D721Med (cell line): ENCODE results near the gene BCAS3.

Source experiments
- DNase-seq: peaks from one replicate; pipeline ENCODE4 v3.0.0; 2011; ENCODE audit warnings: low spot score; ENCODE audit not compliant: insufficient read length
- FAIRE-seq: peaks from 2 replicates; lab custom pipeline; 2011; peaks lifted over from hg19 to GRCh38; lab: Jason Lieb, UNC
- TF ChIP-seq, protein P1 (sequence below): IDR thresholded peaks from 2 replicates; pipeline ENCODE4 v1.5.1; 2012; ENCODE audit warnings: mild to moderate bottlenecking, control low read depth; ENCODE audit not compliant: insufficient read depth; ENCODE audit errors: missing control alignments

The BCAS3 gene

DNA sequence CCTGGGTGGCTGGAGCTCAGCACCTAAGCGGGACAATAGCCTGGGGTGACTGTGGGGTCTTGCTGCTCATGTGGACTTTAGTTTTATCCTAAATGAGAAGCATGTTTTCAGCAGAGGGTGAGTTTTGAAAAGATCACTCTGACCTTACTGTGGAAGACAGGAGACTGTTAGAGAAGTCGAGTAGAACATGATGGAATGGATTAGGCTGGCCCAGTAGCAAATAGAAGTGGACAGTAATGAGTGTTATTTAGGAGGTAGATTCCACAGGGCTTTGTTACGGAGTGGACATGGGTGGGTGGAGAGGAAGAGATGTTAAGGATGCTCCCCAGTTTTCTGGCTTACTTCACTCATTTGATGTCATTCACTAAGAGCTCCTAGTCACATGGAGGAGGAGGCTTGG lies 648.7 kb downstream of the BCAS3 start:
- TF ChIP-seq, protein P1, sequence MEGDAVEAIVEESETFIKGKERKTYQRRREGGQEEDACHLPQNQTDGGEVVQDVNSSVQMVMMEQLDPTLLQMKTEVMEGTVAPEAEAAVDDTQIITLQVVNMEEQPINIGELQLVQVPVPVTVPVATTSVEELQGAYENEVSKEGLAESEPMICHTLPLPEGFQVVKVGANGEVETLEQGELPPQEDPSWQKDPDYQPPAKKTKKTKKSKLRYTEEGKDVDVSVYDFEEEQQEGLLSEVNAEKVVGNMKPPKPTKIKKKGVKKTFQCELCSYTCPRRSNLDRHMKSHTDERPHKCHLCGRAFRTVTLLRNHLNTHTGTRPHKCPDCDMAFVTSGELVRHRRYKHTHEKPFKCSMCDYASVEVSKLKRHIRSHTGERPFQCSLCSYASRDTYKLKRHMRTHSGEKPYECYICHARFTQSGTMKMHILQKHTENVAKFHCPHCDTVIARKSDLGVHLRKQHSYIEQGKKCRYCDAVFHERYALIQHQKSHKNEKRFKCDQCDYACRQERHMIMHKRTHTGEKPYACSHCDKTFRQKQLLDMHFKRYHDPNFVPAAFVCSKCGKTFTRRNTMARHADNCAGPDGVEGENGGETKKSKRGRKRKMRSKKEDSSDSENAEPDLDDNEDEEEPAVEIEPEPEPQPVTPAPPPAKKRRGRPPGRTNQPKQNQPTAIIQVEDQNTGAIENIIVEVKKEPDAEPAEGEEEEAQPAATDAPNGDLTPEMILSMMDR = no peak
- FAIRE-seq (no peak), DNase-seq (no peak)

DNA sequence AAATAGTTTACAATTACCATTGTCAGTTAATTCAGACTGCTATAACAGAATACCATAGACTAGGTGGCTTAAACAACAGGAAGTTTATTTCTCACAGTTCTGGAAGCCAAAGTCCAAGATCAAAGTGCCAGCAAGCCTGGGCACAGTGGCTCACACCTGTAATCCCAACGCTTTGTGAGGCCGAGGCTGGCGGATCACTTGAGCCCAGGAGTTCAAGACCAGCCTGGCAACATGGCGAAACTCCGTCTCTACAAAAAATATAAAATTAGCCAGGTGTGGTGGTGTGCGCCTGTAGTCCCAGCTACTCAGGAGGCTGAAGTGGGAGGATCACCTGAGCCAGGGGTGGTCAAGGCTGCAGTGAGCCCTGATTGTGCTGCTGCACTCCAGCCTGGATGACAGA lies 650.7 kb downstream of the BCAS3 start:
- TF ChIP-seq, protein P1 = no peak
- FAIRE-seq = no peak
- DNase-seq = no peak

DNA sequence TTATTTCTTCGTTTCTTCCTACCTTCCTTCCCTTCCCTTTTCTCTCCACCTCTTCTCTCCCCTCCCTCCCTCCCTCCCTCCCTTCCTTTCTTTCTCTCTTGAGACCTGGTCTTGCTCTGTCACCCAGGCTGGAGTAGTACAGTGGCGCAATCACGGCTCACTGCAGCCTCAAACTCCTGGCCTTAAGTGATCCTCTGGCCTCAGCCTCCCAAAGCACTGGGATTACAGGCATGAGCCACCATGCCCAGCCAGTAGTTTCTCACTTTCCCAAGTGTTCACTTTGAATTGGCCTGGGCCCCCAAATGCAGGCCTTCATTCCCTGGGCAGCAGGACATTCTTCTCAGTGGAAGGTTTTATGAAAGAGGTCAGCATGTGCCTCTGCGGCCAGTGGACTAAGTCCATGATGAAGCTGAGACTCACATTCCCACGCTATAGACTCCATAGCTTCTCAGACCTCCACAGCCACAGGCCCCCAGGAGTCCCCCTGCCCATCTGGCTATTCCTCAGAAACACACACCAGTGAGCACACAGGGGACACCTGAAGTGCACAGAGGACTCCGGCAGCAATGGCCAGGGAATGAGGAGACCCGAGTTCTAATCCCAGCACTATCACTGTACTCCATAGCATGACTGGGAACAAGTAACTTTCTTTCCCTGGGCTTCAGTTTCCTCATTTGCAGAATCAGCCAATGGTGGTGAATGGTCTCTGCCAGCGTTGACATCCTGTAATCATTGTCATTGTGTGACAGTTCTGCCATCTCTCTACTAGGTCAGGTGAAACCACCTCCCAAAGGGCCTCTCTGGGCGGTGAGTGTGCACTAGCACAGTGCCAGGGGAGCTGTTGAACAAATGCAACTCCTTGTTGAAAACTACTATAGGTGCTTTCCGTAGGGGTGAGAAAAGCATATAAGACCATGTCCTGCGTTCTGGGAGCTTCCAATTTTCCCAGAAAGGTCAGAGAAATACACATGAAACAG lies 652.8 kb downstream of the BCAS3 start:
- no peak for DNase-seq
- TF ChIP-seq, protein P1 = no peak
- FAIRE-seq = no peak

DNA sequence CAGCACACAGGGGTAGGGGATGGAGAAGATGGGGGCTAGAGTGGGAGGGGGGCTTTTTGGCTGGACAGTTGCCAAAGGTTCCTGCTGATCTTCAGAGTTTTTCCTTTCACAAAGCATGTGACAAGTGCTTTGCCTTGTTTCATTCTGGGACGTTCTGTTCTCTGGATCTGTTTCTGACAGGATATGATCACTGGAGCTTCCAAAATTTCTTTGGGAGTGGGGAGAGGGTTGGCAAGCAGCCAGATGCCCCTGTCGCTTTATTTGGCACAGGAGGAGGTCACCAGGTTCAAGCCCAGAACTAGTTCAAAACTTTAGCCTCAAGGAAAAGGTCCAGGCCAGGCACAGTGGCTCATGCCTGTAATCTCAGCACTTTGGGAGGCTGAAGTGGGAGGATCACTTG lies 653.5 kb downstream of the BCAS3 start:
- TF ChIP-seq, protein P1 = no peak
- no peak for FAIRE-seq
- DNase-seq = no peak

DNA sequence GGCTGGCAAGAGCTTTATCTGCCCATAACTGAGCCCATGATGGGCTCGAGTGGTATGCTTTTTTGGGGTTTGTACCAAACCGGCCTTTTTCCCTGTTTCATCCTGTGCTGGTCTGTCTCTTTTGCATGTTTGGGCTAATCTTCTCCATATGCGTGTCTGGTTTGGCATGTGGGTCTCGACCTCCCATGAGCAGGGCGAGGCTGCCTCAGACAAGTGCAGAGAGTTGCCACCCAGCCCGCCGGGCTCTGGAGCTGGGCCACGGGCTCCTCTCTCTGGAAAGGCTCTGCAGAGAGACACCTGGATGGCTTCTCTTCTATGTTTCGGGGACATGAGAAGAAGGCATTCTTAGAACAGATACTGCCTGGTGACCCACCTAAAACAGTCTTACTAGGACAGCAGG lies 654.2 kb downstream of the BCAS3 start:
- TF ChIP-seq, protein P1 = no peak
- DNase-seq = no peak
- no peak for FAIRE-seq

DNA sequence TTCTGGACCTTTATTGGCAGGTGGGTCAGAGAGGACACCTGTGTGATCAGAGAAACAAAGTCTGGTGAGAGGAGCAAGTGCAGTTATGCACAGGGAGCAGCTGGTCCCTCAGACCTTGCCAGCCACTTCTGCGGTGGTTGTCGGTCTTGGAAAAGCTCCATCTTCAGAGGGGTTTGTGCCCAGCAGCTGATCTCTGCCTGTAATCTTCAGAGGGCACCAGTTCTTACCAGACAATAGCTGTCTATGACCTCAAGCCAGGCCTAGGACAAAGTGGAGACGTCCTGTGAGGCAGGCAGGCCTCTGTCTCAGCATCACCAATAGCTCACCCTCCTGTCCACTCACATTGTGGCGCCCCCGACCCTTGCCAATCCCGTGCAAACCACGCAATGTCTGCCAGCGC lies 655.5 kb downstream of the BCAS3 start:
- TF ChIP-seq, protein P1 = no peak
- FAIRE-seq (no peak), DNase-seq (no peak)

DNA sequence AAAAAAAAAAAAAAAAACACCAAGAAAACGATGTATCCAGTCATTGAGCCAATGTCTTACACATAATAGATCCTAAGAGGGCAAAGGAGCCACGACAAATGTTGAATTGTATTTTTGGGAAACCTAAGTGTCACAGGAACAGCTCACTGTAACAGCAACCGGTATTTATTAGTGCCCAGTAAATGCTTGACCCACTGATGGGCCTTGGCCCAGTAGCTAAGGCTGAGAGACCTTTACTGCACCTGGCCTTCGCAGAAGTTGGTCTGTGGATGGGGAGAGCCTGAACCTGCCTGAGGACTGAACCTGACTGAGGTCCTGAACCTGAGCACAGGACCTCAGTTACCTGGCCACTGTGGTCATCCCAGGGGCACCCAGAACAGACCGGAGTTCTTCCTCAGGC lies 657.0 kb downstream of the BCAS3 start:
- TF ChIP-seq, protein P1 = no peak
- DNase-seq = no peak
- FAIRE-seq = no peak
